ENCODE measurements around the gene MMP17. TPM values are rescaled to one million over a fixed set of nuclear protein-coding genes. Genes with fewer than 3 reads are reported as not detected.

Gene MMP17
- polyA plus RNA-seq, 1 donor (not counting 4 experiments of a cell fraction or from before 2014, with no cell fraction given), result 2.3 TPM

- H3K27me3 ChIP-seq (ENCODE audit: control insufficient read depth, extremely low read depth, insufficient read depth, low read length), result peaks cover 12% of the 10 kb centered on the region
- no peak overlapping the region for H2AFZ ChIP-seq (ENCODE audit: control insufficient read depth, low read length)
- no peak overlapping the region for H3K4me2 ChIP-seq (ENCODE audit: control insufficient read depth, extremely low read depth, insufficient read depth, low read depth, low read length)
- FAIRE-seq (no peak), DNase-seq (ENCODE audit: low read depth, low spot score) (no peak)
- H3K9me1 ChIP-seq (ENCODE audit: control insufficient read depth, extremely low read depth, insufficient read depth, low read length), result no peaks in the 10 kb centered on the region
- no peaks in the 10 kb centered on the region for H3K79me2 ChIP-seq (ENCODE audit: control insufficient read depth, insufficient read depth, low read length)
- H3K4me1 ChIP-seq (ENCODE audit: control insufficient read depth, extremely low read depth, insufficient read depth, low read length), result peaks cover 7% of the 10 kb centered on the region
- H3K9ac ChIP-seq (ENCODE audit: control insufficient read depth, extremely low read depth, insufficient read depth, low read length), result no peak overlapping the region
- H3K9me3 ChIP-seq (ENCODE audit: control insufficient read depth, low read depth, low read length), result no peaks in the 10 kb centered on the region
- dilution Hi-C loops (cut with MboI; ENCODE audit: extremely low pct_ligation_motif_present, low sequenced_read_pairs), result no loop called here
- H4K20me1 ChIP-seq (ENCODE audit: control insufficient read depth, extremely low read depth, insufficient read depth, low read length), result no peaks in the 10 kb centered on the region
- no peak overlapping the region for H3K27ac ChIP-seq (ENCODE audit: control insufficient read depth, insufficient read depth, low read length)
- H3K36me3 ChIP-seq (ENCODE audit: control insufficient read depth in 2 of 2, extremely low read depth in 1 of 2, insufficient read depth in 2 of 2, low read length in 2 of 2), result no peaks in the 10 kb centered on the region
- H3K4me3 ChIP-seq (ENCODE audit: control insufficient read depth in 2 of 3, extremely low read depth in 1 of 3, insufficient read depth in 2 of 3, low read depth in 1 of 3, low read length in 3 of 3), result no peak overlapping the region
- no peak for TF ChIP-seq EZH2 (IDR thresholded peaks at IDR 0.05; ENCODE audit: low read length)
These were observed 7.5 kb downstream of the MMP17 start for GRCh38 chr12:131835616-131836171.

- H3K36me3 ChIP-seq (ENCODE audit: control insufficient read depth in 2 of 2, extremely low read depth in 1 of 2, insufficient read depth in 2 of 2, low read length in 2 of 2), result no peaks in the 10 kb centered on the region
- no peaks in the 10 kb centered on the region for H3K79me2 ChIP-seq (ENCODE audit: control insufficient read depth, insufficient read depth, low read length)
- peaks cover 7% of the 10 kb centered on the region for H3K27me3 ChIP-seq (ENCODE audit: control insufficient read depth, extremely low read depth, insufficient read depth, low read length)
- no peak overlapping the region for H2AFZ ChIP-seq (ENCODE audit: control insufficient read depth, low read length)
- peaks cover 3% of the 10 kb centered on the region for H3K4me1 ChIP-seq (ENCODE audit: control insufficient read depth, extremely low read depth, insufficient read depth, low read length)
- DNase-seq (ENCODE audit: low read depth, low spot score), result no peak
- dilution Hi-C loops (cut with MboI; ENCODE audit: extremely low pct_ligation_motif_present, low sequenced_read_pairs), result no loop called here
- H3K9me1 ChIP-seq (ENCODE audit: control insufficient read depth, extremely low read depth, insufficient read depth, low read length), result no peaks in the 10 kb centered on the region
- no peaks in the 10 kb centered on the region for H4K20me1 ChIP-seq (ENCODE audit: control insufficient read depth, extremely low read depth, insufficient read depth, low read length)
- no peak overlapping the region for H3K9ac ChIP-seq (ENCODE audit: control insufficient read depth, extremely low read depth, insufficient read depth, low read length)
- FAIRE-seq, result no peak
- TF ChIP-seq CTCF (optimal IDR thresholded peaks at IDR 0.05 in 1 of 3, IDR thresholded peaks at IDR 0.05 in 1 of 3, conservative IDR thresholded peaks at IDR 0.05 in 1 of 3; ENCODE audit: extremely low read depth in 1 of 3, insufficient read depth in 2 of 3, low read length in 3 of 3) (peak in 2 of 3 experiments; percentile 16 to 29), EZH2 (IDR thresholded peaks at IDR 0.05; ENCODE audit: low read length) (no peak)
- H3K4me3 ChIP-seq (ENCODE audit: control insufficient read depth in 2 of 3, extremely low read depth in 1 of 3, insufficient read depth in 2 of 3, low read depth in 1 of 3, low read length in 3 of 3), result no peak overlapping the region
- no peaks in the 10 kb centered on the region for H3K9me3 ChIP-seq (ENCODE audit: control insufficient read depth, low read depth, low read length)
- H3K27ac ChIP-seq (ENCODE audit: control insufficient read depth, insufficient read depth, low read length), result no peak overlapping the region
- H3K4me2 ChIP-seq (ENCODE audit: control insufficient read depth, extremely low read depth, insufficient read depth, low read depth, low read length), result no peak overlapping the region
These were observed 8.0 kb downstream of the MMP17 start for GRCh38 chr12:131836193-131836592.
